Stomach (tissue), 4 donors: ENCODE measurements around the gene SPTLC2.

Experiments used
- CTCF ChIP-seq, 7 experiments: fragments of 450-650 bp in 4 of 7; fragments of 200-600 bp in 3 of 7; sonication (generic) in 3 of 7; IDR thresholded peaks; one replicate each; pipeline ENCODE4 v1.5.1; 2016 to 2019; ENCODE audit warnings: antibody characterized with exemption in 7 of 7, control low read depth in 2 of 7, mild to moderate bottlenecking in 1 of 7
- POLR2A ChIP-seq, 4 donors: fragments of 450-650 bp; IDR thresholded peaks; one replicate each; pipeline ENCODE4 v1.6.1; 2016; ENCODE audit warnings: antibody characterized with exemption in 4 of 4, control low read depth in 2 of 4, mild to moderate bottlenecking in 1 of 4, moderate library complexity in 1 of 4

- TF ChIP-seq CTCF (IDR thresholded peaks at IDR 0.05) (no peak), POLR2A (IDR thresholded peaks at IDR 0.05) (no peak)
Observed at GRCh38 chr14:77583657-77584056, 32.8 kb downstream of the SPTLC2 start.
